B cell (primary cell): ENCODE data around the gene ST8SIA5.

Experiments
- CTCF ChIP-seq: fragments of 200-600 bp; IDR thresholded peaks from one replicate; pipeline ENCODE4 v1.8.0; 2022; ENCODE audit warnings: antibody characterized with exemption, mild to moderate bottlenecking
- EZH2 ChIP-seq: IDR thresholded peaks from 2 replicates; pipeline ENCODE4 v1.6.1; 2012; ENCODE audit warnings: borderline replicate concordance, low read depth, mild to moderate bottlenecking, moderate library complexity, low read length; ENCODE audit not compliant: insufficient read depth, poor library complexity, severe bottlenecking

DNA sequence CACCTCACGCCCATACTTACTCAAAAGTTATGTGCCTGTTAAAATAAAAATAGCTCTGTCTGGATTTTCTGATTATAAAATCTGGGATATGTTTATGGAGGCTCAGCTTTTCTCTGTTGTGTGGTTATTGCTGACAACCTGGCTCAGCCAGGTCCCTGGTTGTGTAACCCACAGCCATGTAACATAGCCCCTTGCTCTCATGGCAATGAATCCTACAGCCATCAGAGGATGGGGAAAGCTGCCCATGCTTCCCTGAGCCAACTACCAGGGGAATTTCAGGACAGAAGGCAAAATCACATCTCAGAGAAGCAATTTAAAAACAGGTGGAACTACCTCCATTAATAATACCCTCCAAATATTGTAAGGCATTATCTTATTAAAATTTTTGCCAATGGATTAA is 29.7 kb downstream of the ST8SIA5 start:
- TF ChIP-seq EZH2 = no peak
- TF ChIP-seq CTCF = no peak
